CD4-positive, alpha-beta T cell (primary cell): ENCODE data around the gene MUC2. TPM values are rescaled to one million over a fixed set of nuclear protein-coding genes. Genes with fewer than 3 reads are reported as not detected.

Experiments
- ATAC-seq: fragments of 200-7000 bp; cut with Tn5 transposase; one replicate; pipeline ENCODE4 v1.10.0; 2022; ENCODE audit warnings: mild to moderate bottlenecking; ENCODE audit not compliant: poor library complexity
- CTCF ChIA-PET: fragments of 350-600 bp; sonication (Branson Sonifier 250); formaldehyde crosslinking; loops from one replicate; lab custom pipeline; 2021; ENCODE audit warnings: antibody characterized with exemption, inconsistent platforms; lab: Charles Lee
- POLR2A ChIA-PET: fragments of 350-600 bp; sonication (Branson Sonifier 250); formaldehyde crosslinking; loops from one replicate; lab custom pipeline; 2021; ENCODE audit warnings: antibody characterized with exemption, inconsistent platforms; lab: Charles Lee
- DNase-seq, 14 experiments: peaks; one replicate each; pipeline ENCODE4 v3.0.0-alpha.2; 2013 to 2020; ENCODE audit warnings: mixed read lengths in 2 of 14
- H3K27ac ChIP-seq, 2 donors: one replicate each; pipeline versions ENCODE4 v1.5.1 to v1.7.0; 2013; ENCODE audit warnings: low read length in 2 of 2, low read depth in 1 of 2, mild to moderate bottlenecking in 1 of 2
- H3K27me3 ChIP-seq, 2 experiments: 1 replicate in 1 of 2; 2 replicates in 1 of 2; pipeline versions ENCODE4 v1.6.1 to v1.7.0; 2013; ENCODE audit warnings: low read length in 2 of 2, control low read depth in 1 of 2, mild to moderate bottlenecking in 1 of 2, moderate library complexity in 1 of 2; ENCODE audit not compliant: insufficient read depth in 2 of 2, control insufficient read depth in 1 of 2
- H3K36me3 ChIP-seq: one replicate; pipeline ENCODE4 v1.6.1; 2013; ENCODE audit warnings: low read length, control low read depth; ENCODE audit not compliant: insufficient read depth
- H3K4me1 ChIP-seq: one replicate; pipeline ENCODE4 v1.6.1; 2013; ENCODE audit warnings: low read length, control low read depth; ENCODE audit not compliant: insufficient read depth
- H3K4me3 ChIP-seq: one replicate; pipeline ENCODE4 v1.5.1; 2013; ENCODE audit warnings: mild to moderate bottlenecking, low read length, moderate library complexity
- H3K9me3 ChIP-seq, 2 experiments: 1 replicate in 1 of 2; 2 replicates in 1 of 2; pipeline versions ENCODE4 v1.6.1 to v1.7.0; 2013; ENCODE audit warnings: low read length in 2 of 2, mild to moderate bottlenecking in 2 of 2, control low read depth in 1 of 2, moderate library complexity in 1 of 2; ENCODE audit not compliant: control insufficient read depth in 1 of 2, insufficient read depth in 1 of 2
- H3K27ac Mint-ChIP-seq: one replicate; pipeline ENCODE4 v1.8.0; 2020; ENCODE audit warnings: mixed read lengths
- H3K27me3 Mint-ChIP-seq: one replicate; pipeline ENCODE4 v1.8.0; 2021; ENCODE audit warnings: mixed read lengths
- H3K36me3 Mint-ChIP-seq: one replicate; pipeline ENCODE4 v1.8.0; 2021; ENCODE audit warnings: low read depth, mixed read lengths
- H3K4me1 Mint-ChIP-seq: one replicate; pipeline ENCODE4 v1.8.0; 2021; ENCODE audit warnings: low read depth, mixed read lengths
- H3K4me3 Mint-ChIP-seq: one replicate; pipeline ENCODE4 v1.8.0; 2020; ENCODE audit warnings: mild to moderate bottlenecking, mixed read lengths
- H3K9me3 Mint-ChIP-seq: one replicate; pipeline ENCODE4 v1.8.0; 2020; ENCODE audit warnings: mixed read lengths
- CTCF ChIP-seq: fragments of 200-600 bp; IDR thresholded peaks from one replicate; pipeline ENCODE4 v1.8.0; 2022; ENCODE audit warnings: antibody characterized with exemption, mild to moderate bottlenecking
- intact Hi-C, 2 experiments: fragments of 100-400 bp; cut with DNase I in 1 of 2; cut with micrococcal nuclease in 1 of 2; formaldehyde crosslinking; loops; one replicate each; pipeline versions ENCODE4 v1.15.1 to v1.9.0; 2023 to 2025; cut with DNase I, micrococcal nuclease
- total RNA-seq, 174 experiments: library from RNA in 2 of 174; stranded (reverse) in 2 of 174; gene quantifications; one replicate each; pipeline ENCODE4 v1.2.3 and lab custom pipeline; 2021 to 2026

MUC2 gene
- total RNA-seq, 2 experiments from 2014 or later: not detected

GRCh38 chr11:1032310-1032891 is 42.3 kb upstream of the MUC2 start:
- Histone ChIP-seq H3K27me3 (no peaks in the 10 kb centered on the region), H3K36me3 (no peaks in the 10 kb centered on the region), H3K27ac (no peak overlapping the region), H3K4me3 (no peak overlapping the region), H3K9me3 (no peaks in the 10 kb centered on the region), H3K4me1 (no peaks in the 10 kb centered on the region)
- no peaks in the 10 kb centered on the region for H3K4me1 Mint-ChIP-seq
- ATAC-seq (no peak), DNase-seq (no peak)
- H3K9me3 Mint-ChIP-seq: no peaks in the 10 kb centered on the region
- ChIA-PET CTCF (no interaction called here), POLR2A (no interaction called here)
- TF ChIP-seq CTCF: no peak
- no peak overlapping the region for H3K27ac Mint-ChIP-seq
- intact Hi-C loops: no loop called here
- H3K4me3 Mint-ChIP-seq: no peak overlapping the region
- H3K36me3 Mint-ChIP-seq: no peaks in the 10 kb centered on the region
- H3K27me3 Mint-ChIP-seq: no peaks in the 10 kb centered on the region

- no peak for TF ChIP-seq CTCF
- Mint-ChIP-seq H3K36me3 (no peaks in the 10 kb centered on the region), H3K4me3 (no peak overlapping the region), H3K27me3 (no peaks in the 10 kb centered on the region), H3K4me1 (no peaks in the 10 kb centered on the region), H3K9me3 (no peaks in the 10 kb centered on the region), H3K27ac (no peak overlapping the region)
- Histone ChIP-seq H3K4me1 (no peaks in the 10 kb centered on the region), H3K27ac (no peak overlapping the region), H3K4me3 (no peak overlapping the region), H3K36me3 (no peaks in the 10 kb centered on the region), H3K27me3 (no peaks in the 10 kb centered on the region), H3K9me3 (no peaks in the 10 kb centered on the region)
- ChIA-PET POLR2A (no interaction called here), CTCF (no interaction called here)
- intact Hi-C loops: no loop called here
- DNase-seq: no peak
- ATAC-seq: no peak
Observed at GRCh38 chr11:1033016-1033798, 41.5 kb upstream of the MUC2 start.

- no peak overlapping the region for H3K27ac ChIP-seq
- H3K4me1 ChIP-seq: no peaks in the 10 kb centered on the region
- Mint-ChIP-seq H3K27me3 (no peaks in the 10 kb centered on the region), H3K4me1 (no peaks in the 10 kb centered on the region), H3K9me3 (no peaks in the 10 kb centered on the region), H3K27ac (no peak overlapping the region), H3K36me3 (no peaks in the 10 kb centered on the region), H3K4me3 (no peak overlapping the region)
- H3K27me3 ChIP-seq: no peaks in the 10 kb centered on the region
- ChIA-PET POLR2A (no interaction called here), CTCF (interaction anchor here (0.6 kb wide), 1 partner anchor 106 kb away, joined by 3 read pairs; no protein-coding TSS in a partner anchor)
- DNase-seq (no peak), ATAC-seq (no peak)
- intact Hi-C loops: no loop called here
- H3K9me3 ChIP-seq: no peaks in the 10 kb centered on the region
- no peak overlapping the region for H3K4me3 ChIP-seq
- no peak for TF ChIP-seq CTCF
- no peaks in the 10 kb centered on the region for H3K36me3 ChIP-seq
Observed at GRCh38 chr11:1034001-1034400, 40.7 kb upstream of the MUC2 start.
